ENCODE data around the gene CTTNBP2NL.

DNA sequence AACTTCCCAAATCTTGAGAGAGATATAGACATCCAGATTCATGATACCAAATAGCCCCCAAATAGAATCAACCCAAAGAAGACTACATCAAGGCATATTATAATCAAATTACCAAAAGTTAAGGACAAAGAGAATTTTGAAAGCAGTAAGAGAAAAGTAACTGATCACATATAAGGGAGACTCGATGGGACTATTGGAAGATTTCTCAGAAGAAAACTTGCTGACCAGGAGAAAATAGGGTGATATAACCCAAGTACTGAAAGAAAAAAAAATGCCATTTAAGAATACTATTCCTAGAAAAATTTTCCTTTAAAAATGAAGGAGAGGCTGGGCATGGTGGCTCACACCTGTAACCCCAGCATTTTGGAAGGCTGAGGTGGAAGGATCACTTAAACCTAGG is 82.3 kb downstream of the CTTNBP2NL start:
- TF ChIP-seq POLR2A (IDR thresholded peaks at IDR 0.05; ENCODE audit: low read length), result no peak
- TF ChIP-seq GATA1 (IDR thresholded peaks at IDR 0.05; ENCODE audit: low read depth, low read length), result no peak

Measured in erythroblast (primary cell).